A673 (cell line): ENCODE measurements around the gene EPN1.

Experiments used
- EZH2 ChIP-seq: fragments of 200-600 bp; sonication (generic); IDR thresholded peaks from 2 replicates; pipeline ENCODE4 v1.6.1; 2017; ENCODE audit warnings: borderline replicate concordance, low read depth, mild to moderate bottlenecking, mixed read lengths, antibody characterized with exemption, low read length; ENCODE audit not compliant: poor library complexity, severe bottlenecking
- TF ChIP-seq, protein P1 (sequence below): fragments of 300-800, 200-600 bp; sonication (generic); conservative IDR thresholded peaks from 2 replicates; pipeline ENCODE4 v1.5.1; 2017; ENCODE audit warnings: low read depth, mild to moderate bottlenecking, antibody characterized with exemption, low read length, moderate library complexity, mixed read lengths

DNA sequence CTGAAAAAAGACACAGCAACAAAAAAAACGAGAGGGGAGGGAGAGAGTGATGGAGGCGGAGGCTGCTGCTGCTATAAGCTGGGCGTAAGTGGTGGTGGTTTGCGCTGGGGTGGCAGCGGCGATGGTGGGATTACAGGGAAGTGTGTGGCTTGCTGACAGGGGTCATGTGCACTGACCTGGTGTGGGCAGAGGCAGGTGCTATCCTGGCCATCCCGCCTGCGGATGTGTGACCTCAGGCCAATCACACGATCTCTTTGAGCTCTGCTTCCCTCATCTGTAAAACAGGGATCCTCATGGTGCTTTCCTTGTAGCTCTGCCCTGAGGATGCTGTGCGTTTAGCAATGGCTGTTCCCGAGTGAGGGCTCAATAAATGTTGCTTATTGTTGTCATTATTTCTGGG lies 37.5 kb upstream of the EPN1 start:
- TF ChIP-seq, protein P1, sequence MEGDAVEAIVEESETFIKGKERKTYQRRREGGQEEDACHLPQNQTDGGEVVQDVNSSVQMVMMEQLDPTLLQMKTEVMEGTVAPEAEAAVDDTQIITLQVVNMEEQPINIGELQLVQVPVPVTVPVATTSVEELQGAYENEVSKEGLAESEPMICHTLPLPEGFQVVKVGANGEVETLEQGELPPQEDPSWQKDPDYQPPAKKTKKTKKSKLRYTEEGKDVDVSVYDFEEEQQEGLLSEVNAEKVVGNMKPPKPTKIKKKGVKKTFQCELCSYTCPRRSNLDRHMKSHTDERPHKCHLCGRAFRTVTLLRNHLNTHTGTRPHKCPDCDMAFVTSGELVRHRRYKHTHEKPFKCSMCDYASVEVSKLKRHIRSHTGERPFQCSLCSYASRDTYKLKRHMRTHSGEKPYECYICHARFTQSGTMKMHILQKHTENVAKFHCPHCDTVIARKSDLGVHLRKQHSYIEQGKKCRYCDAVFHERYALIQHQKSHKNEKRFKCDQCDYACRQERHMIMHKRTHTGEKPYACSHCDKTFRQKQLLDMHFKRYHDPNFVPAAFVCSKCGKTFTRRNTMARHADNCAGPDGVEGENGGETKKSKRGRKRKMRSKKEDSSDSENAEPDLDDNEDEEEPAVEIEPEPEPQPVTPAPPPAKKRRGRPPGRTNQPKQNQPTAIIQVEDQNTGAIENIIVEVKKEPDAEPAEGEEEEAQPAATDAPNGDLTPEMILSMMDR: no peak
- TF ChIP-seq EZH2: no peak
